H4 (cell line): ENCODE data around the gene RAB6C. TPM values are rescaled to one million over a fixed set of nuclear protein-coding genes. Genes with fewer than 3 reads are reported as not detected.
"Not testable (repeated sequence)": the region's sequence is repeated elsewhere in the genome, so short reads cannot be mapped to it uniquely, and the experiment has no call there.

ENCODE experiments used
- DNase-seq: peaks from one replicate; pipeline ENCODE4 v3.0.0-alpha.2; 2015; ENCODE audit warnings: low spot score
- total RNA-seq: library from RNA; depleted of rRNA; stranded (reverse); fragments of >200 nt; shearing (Covaris generic); gene quantifications from 2 replicates; pipeline ENCODE4 v1.2.3, GENCODE V29; 2014; rRNA removed

The RAB6C gene
- not detected in 2 replicates for total RNA-seq

GRCh38 chr2:129979629-129980155 lies at the start of gene RAB6C:
RAB6C (plus strand) TSS chr2:129979666; CDS start chr2:129980116, 450 bp downstream.
- DNase-seq, result not testable (repeated sequence)

- no peak for DNase-seq
Measured at GRCh38 chr2:129930451-129930850, 49.0 kb upstream of the RAB6C start.

GRCh38 chr2:129933387-129933786 lies 46.1 kb upstream of the RAB6C start:
- DNase-seq, result not testable (repeated sequence)

GRCh38 chr2:129934044-129934822 lies 45.2 kb upstream of the RAB6C start:
- DNase-seq, result no peak

- no peak for DNase-seq
Measured at GRCh38 chr2:129935118-129935517, 44.3 kb upstream of the RAB6C start.

GRCh38 chr2:129936334-129936934 lies 43.0 kb upstream of the RAB6C start:
- no peak for DNase-seq

- not testable (repeated sequence) for DNase-seq
Measured at GRCh38 chr2:129938850-129939471, 40.5 kb upstream of the RAB6C start.

- DNase-seq, result not testable (repeated sequence)
Measured at GRCh38 chr2:129943456-129943855, 36.0 kb upstream of the RAB6C start.

GRCh38 chr2:129945557-129945956 lies 33.9 kb upstream of the RAB6C start:
- no peak for DNase-seq

GRCh38 chr2:129947712-129948111 lies 31.8 kb upstream of the RAB6C start:
- not testable (repeated sequence) for DNase-seq

- not testable (repeated sequence) for DNase-seq
Measured at GRCh38 chr2:129956171-129956570, 23.3 kb upstream of the RAB6C start.

GRCh38 chr2:129957891-129958290 lies 21.6 kb upstream of the RAB6C start:
- no peak for DNase-seq

- not testable (repeated sequence) for DNase-seq
Measured at GRCh38 chr2:129958736-129959135, 20.7 kb upstream of the RAB6C start.

- DNase-seq, result not testable (repeated sequence)
Measured at GRCh38 chr2:129968605-129969004, 10.9 kb upstream of the RAB6C start.

- DNase-seq, result no peak
Measured at GRCh38 chr2:129975016-129975774, 4.3 kb upstream of the RAB6C start.

- not testable (repeated sequence) for DNase-seq
Measured at GRCh38 chr2:129976969-129977368, 2.5 kb upstream of the RAB6C start.

- no peak for DNase-seq
Measured at GRCh38 chr2:129977986-129978385, 1.5 kb upstream of the RAB6C start.

- DNase-seq, result not testable (repeated sequence)
Measured at GRCh38 chr2:129980246-129980645, 780 bp downstream of the RAB6C start.

GRCh38 chr2:129981689-129982088 lies 2.2 kb downstream of the RAB6C start:
- not testable (repeated sequence) for DNase-seq

- no peak for DNase-seq
Measured at GRCh38 chr2:129984426-129984825, 5.0 kb downstream of the RAB6C start.

GRCh38 chr2:129992415-129993006 lies 13.0 kb downstream of the RAB6C start:
- not testable (repeated sequence) for DNase-seq
